Erythroblast (primary cell): ENCODE data around the gene AKNA.

Source experiments
- GATA1 ChIP-seq: IDR thresholded peaks from 2 replicates; pipeline ENCODE4 v1.6.1; 2011; ENCODE audit warnings: low read depth, mild to moderate bottlenecking, control low read depth, low read length, moderate library complexity
- POLR2A ChIP-seq: IDR thresholded peaks from 2 replicates; pipeline ENCODE4 v1.6.1; 2011; ENCODE audit warnings: mild to moderate bottlenecking, low read length

DNA sequence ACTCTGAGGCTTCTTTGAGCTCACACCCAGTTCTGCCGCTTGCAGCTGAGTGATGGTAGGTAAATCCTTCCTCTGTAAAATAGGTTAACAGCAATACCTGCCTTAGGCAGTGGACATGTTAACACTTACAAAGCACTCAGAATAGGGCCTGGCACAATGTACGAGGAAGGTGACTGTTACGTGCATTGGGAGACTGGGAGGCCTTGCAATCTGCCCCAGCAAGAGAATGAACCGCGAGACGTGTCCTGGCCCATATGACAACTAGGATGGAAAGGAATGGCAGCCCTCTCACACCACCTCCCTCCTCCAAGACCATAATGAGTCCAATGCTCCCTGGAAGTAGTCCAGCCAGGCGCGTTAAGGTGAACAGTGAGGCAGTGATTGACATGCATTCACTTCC is 23.1 kb upstream of the AKNA start:
- TF ChIP-seq POLR2A (no peak), GATA1 (no peak)
